ENCODE measurements around the gene IL12A. TPM values are rescaled to one million over a fixed set of nuclear protein-coding genes. Genes with fewer than 3 reads are reported as not detected.

Gene IL12A
- total RNA-seq, 4 donors from 2014 or later, result 0.73 TPM; not detected in 3

DNA sequence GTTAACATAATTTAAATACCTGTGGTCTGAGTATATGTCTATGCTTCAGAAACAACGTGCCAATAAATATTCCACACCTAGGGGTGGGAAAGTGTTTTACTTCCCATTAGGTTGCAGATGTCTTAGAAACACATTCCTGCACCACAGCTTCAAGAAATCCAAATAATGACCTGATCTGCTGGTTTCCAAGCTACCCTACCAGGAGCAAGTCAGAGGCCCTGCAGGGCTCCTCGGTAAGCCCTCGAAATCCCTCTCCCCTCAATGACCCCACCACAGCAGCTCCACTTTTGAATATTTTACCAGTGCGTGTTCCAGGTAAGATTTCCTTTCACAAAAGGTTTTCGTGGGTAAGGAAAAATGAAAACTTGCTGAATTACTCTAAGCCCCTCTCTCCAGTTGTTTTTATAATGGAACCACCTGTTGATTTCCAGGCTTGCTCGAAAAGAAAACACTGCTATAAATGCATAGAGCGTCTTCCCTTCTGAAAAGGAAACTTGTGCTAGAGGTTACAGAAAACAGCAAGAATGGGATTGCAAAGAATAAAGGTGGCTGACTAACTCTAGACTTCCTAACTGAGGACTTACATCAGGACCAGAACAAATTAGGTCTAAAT is 12.6 kb downstream of the IL12A start:
- no peak for DNase-seq
- H3K4me3 ChIP-seq, result no peak overlapping the region
- no peak overlapping the region for H3K27ac ChIP-seq
- intact Hi-C loops (cut with DNase I; ENCODE audit: low total_unique reads), result loop anchor here (10.0 kb wide), 1 partner anchor 116 kb away; no protein-coding TSS in a partner anchor
- H3K36me3 ChIP-seq, result no peaks in the 10 kb centered on the region
- no peaks in the 10 kb centered on the region for H3K9me3 ChIP-seq
- H3K27me3 ChIP-seq, result no peaks in the 10 kb centered on the region
- no peaks in the 10 kb centered on the region for H3K4me1 ChIP-seq
- no peak for TF ChIP-seq POLR2A (IDR thresholded peaks at IDR 0.05)
- TF ChIP-seq, protein P1, sequence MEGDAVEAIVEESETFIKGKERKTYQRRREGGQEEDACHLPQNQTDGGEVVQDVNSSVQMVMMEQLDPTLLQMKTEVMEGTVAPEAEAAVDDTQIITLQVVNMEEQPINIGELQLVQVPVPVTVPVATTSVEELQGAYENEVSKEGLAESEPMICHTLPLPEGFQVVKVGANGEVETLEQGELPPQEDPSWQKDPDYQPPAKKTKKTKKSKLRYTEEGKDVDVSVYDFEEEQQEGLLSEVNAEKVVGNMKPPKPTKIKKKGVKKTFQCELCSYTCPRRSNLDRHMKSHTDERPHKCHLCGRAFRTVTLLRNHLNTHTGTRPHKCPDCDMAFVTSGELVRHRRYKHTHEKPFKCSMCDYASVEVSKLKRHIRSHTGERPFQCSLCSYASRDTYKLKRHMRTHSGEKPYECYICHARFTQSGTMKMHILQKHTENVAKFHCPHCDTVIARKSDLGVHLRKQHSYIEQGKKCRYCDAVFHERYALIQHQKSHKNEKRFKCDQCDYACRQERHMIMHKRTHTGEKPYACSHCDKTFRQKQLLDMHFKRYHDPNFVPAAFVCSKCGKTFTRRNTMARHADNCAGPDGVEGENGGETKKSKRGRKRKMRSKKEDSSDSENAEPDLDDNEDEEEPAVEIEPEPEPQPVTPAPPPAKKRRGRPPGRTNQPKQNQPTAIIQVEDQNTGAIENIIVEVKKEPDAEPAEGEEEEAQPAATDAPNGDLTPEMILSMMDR (IDR thresholded peaks at IDR 0.05), result no peak

DNA sequence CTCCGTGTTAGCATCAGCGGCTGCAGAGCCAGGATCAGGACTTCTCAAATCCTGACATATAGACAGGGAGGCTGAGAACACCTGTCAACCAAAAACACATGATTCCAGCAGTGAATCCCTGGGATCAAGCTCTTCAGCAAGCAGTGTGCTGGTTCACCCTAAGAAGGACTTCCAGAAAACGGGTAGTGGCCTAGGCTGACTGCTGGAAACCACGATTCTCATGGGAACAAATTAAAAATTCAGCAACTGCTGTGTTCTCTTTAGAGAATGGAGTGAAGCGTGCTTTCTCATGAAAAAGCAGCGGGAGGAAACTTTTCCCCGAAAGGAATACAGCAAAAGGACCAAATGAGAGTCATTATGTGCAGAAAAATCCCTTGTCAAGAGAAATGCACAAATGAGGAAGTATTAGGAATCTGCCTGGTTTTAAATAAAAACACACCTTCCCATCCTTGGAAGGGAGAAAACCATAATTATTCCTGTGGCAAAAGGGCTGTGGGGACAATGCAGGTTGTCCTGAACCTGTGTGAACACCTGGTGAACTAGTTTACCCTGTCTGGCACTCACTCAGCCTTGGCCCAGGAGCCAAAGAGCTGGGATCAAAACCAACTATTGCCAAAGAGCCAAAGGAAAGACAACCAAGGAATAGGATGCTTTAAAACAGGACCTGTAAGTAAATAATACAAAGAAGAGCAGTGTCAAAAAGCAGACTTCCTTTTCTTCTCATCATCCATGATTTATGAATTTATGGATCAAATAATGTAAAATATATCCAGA is 13.4 kb downstream of the IL12A start:
- no peaks in the 10 kb centered on the region for H3K36me3 ChIP-seq
- H3K27me3 ChIP-seq, result no peaks in the 10 kb centered on the region
- H3K4me1 ChIP-seq, result no peaks in the 10 kb centered on the region
- no peak overlapping the region for H3K27ac ChIP-seq
- TF ChIP-seq, protein P1 (IDR thresholded peaks at IDR 0.05), result no peak
- intact Hi-C loops (cut with DNase I; ENCODE audit: low total_unique reads), result loop anchor here (10.0 kb wide), 1 partner anchor 117 kb away; no protein-coding TSS in a partner anchor
- H3K4me3 ChIP-seq, result no peak overlapping the region
- DNase-seq, result no peak
- no peaks in the 10 kb centered on the region for H3K9me3 ChIP-seq

DNA sequence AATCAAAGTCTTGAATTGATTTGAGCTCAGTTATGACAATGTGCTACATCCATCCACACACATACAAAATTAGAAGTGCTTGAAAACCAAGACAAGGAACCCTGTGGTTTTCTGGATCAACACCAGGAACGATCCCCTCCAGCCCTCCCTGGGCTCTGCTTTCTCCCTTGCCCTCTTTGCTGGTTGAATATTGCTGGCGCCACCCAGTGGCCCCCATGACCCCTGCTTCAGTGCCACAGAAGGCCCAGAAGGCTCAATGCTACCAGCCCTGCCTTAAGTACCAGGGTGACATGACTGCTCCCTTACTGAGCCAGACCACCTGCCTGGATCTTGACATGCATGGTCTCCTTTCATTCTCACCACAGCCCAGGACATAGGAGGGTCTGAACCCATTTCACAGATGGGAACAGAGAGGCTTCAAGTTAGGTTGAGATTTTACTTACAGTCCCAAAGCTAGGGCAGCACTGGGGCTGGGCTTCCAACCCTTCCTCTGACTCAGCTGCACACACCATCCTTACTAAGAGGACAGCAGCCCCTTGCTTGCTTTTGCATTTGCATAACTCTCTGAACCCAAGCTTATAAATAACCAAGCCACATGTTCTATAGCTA is 15.0 kb downstream of the IL12A start:
- Histone ChIP-seq H3K9me3 (no peaks in the 10 kb centered on the region), H3K4me3 (no peak overlapping the region), H3K27me3 (no peaks in the 10 kb centered on the region), H3K27ac (no peak overlapping the region), H3K4me1 (no peaks in the 10 kb centered on the region), H3K36me3 (no peaks in the 10 kb centered on the region)
- no peak for DNase-seq
- TF ChIP-seq POLR2A (IDR thresholded peaks at IDR 0.05), result no peak
- TF ChIP-seq, protein P1 (IDR thresholded peaks at IDR 0.05), result peak in 2 of 4 experiments; percentile 10 to 22
- intact Hi-C loops (cut with DNase I; ENCODE audit: low total_unique reads), result loop anchor here (10.0 kb wide), 1 partner anchor 119 kb away; no protein-coding TSS in a partner anchor

DNA sequence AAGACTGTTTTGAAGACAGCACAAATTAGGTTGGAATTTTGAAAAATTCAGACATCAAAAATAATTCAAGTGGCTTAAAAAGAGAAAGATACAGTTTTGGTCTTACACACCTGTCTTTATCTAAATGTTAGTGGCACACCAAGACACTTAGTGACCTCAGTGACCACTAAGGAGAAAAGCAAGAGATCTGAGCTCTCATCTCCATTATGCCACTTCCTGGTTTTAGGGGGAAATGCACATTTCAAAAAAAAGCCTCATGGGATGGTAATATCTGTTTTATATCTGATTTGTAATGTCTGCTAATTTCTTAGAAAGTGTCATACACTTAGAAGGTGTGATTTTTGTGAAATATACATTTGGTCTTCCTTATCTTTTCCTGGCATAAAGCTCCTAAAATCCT is 16.4 kb downstream of the IL12A start:
- intact Hi-C loops (cut with DNase I; ENCODE audit: low total_unique reads), result loop anchor here (10.0 kb wide), 1 partner anchor 120 kb away; no protein-coding TSS in a partner anchor
- no peaks in the 10 kb centered on the region for H3K4me1 ChIP-seq
- no peak for DNase-seq
- TF ChIP-seq POLR2A (IDR thresholded peaks at IDR 0.05), result no peak
- TF ChIP-seq, protein P1 (IDR thresholded peaks at IDR 0.05), result no peak
- no peaks in the 10 kb centered on the region for H3K27me3 ChIP-seq
- H3K36me3 ChIP-seq, result no peaks in the 10 kb centered on the region
- no peak overlapping the region for H3K27ac ChIP-seq
- H3K9me3 ChIP-seq, result no peaks in the 10 kb centered on the region
- H3K4me3 ChIP-seq, result no peak overlapping the region
